Peyer's patch (tissue), 4 donors: ENCODE results near the gene ZNF669.

Experiments
- CTCF ChIP-seq, 6 experiments: fragments of 450-650 bp in 4 of 6; fragments of 200-600 bp in 2 of 6; sonication (generic) in 1 of 6; IDR thresholded peaks; one replicate each; pipeline ENCODE4 v1.5.1; 2017 to 2019; ENCODE audit warnings: antibody characterized with exemption in 6 of 6, mild to moderate bottlenecking in 3 of 6, moderate library complexity in 1 of 6
- POLR2A ChIP-seq, 2 donors: fragments of 450-650 bp; IDR thresholded peaks; one replicate each; pipeline ENCODE4 v1.5.1; 2017; ENCODE audit warnings: antibody characterized with exemption in 2 of 2, mild to moderate bottlenecking in 2 of 2, moderate library complexity in 2 of 2

GRCh38 chr1:247089616-247090375, 14.4 kb downstream of the ZNF669 start:
- TF ChIP-seq POLR2A (IDR thresholded peaks at IDR 0.05) = no peak
- no peak for TF ChIP-seq CTCF (IDR thresholded peaks at IDR 0.05)
